Stimulated activated CD8-positive, alpha-beta memory T cell treated with anti-CD3 and anti-CD28 coated beads, Interleukin-12 subunit alpha, Interleukin-12 subunit beta, amount 100 ng/mL, for 24 hours (primary cell): ENCODE data around the gene STOML1.
"Not testable (repeated sequence)": the region's sequence is repeated elsewhere in the genome, so short reads cannot be mapped to it uniquely, and the experiment has no call there.

Experiments used
- DNase-seq: peaks from one replicate; pipeline ENCODE4 v3.0.0-alpha.2; 2020; ENCODE audit errors: extremely low read depth

The STOML1 gene

GRCh38 chr15:73987250-73987649, 4.8 kb downstream of the STOML1 start:
- DNase-seq: no peak

GRCh38 chr15:73986776-73987056, 5.4 kb downstream of the STOML1 start:
- no peak for DNase-seq

- no peak for DNase-seq
Observed at GRCh38 chr15:73986055-73986775, 5.9 kb downstream of the STOML1 start.

GRCh38 chr15:73985101-73985873, 6.8 kb downstream of the STOML1 start:
- DNase-seq: no peak

- DNase-seq: no peak
Observed at GRCh38 chr15:73984208-73984979, 7.7 kb downstream of the STOML1 start.

GRCh38 chr15:73983773-73984172, 8.3 kb downstream of the STOML1 start:
- DNase-seq: no peak

- no peak for DNase-seq
Observed at GRCh38 chr15:73983211-73983727, 8.8 kb downstream of the STOML1 start.

GRCh38 chr15:73982222-73982962, 9.7 kb downstream of the STOML1 start:
- no peak for DNase-seq

GRCh38 chr15:73981761-73982221, 10.3 kb downstream of the STOML1 start:
- DNase-seq: no peak

GRCh38 chr15:73979636-73980035, 12.5 kb downstream of the STOML1 start:
- no peak for DNase-seq

- DNase-seq: no peak
Observed at GRCh38 chr15:73978896-73979295, 13.2 kb downstream of the STOML1 start.

- DNase-seq: not testable (repeated sequence)
Observed at GRCh38 chr15:73975440-73976125, 16.5 kb downstream of the STOML1 start.

- not testable (repeated sequence) for DNase-seq
Observed at GRCh38 chr15:73973683-73974200, 18.4 kb downstream of the STOML1 start.

GRCh38 chr15:73972984-73973682, 19.0 kb downstream of the STOML1 start:
- peak; percentile 52 for DNase-seq

GRCh38 chr15:73969151-73969759, 22.8 kb downstream of the STOML1 start:
- DNase-seq: no peak

- DNase-seq: no peak
Observed at GRCh38 chr15:73968461-73968860, 23.6 kb downstream of the STOML1 start.

GRCh38 chr15:73965758-73966113, 26.4 kb downstream of the STOML1 start:
- no peak for DNase-seq

- DNase-seq: peak; percentile 30
Observed at GRCh38 chr15:73965094-73965757, 26.9 kb downstream of the STOML1 start.

GRCh38 chr15:73964736-73965093, 27.4 kb downstream of the STOML1 start:
- DNase-seq: peak; percentile 55
